GM18868 (cell line): ENCODE data around the gene HADH.
"Not testable (repeated sequence)": the region's sequence is repeated elsewhere in the genome, so short reads cannot be mapped to it uniquely, and the experiment has no call there.

Experiments
- ATAC-seq: cut with Tn5 transposase; IDR thresholded peaks from one replicate; pipeline ENCODE4 v1.9.1; 2021; ENCODE audit warnings: mild to moderate bottlenecking, moderate library complexity; ENCODE audit not compliant: unreplicated experiment

The HADH gene

GRCh38 chr4:108029731-108030130 lies 40.0 kb downstream of the HADH start:
- no peak for ATAC-seq

DNA sequence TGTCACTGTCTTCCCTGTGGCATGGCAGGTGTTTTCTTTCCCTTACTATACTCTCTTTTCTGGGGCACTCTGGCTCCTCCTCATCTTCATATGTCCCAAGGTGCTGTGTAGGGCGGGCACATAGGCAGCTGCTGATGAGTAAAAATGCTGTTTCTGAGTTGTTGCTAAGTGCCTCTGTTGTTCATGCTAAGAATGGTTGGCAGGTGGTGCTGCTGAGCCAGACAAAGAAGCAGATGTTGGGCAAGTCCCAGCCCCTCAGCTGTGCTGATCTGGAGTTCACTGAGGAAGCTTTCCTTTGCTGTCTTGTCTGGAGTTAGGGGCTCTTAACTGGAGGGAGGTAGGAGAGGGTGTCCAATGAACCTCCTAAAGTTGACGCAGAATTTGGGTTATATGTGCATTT lies 40.6 kb downstream of the HADH start:
- peak; percentile 98 for ATAC-seq

GRCh38 chr4:108031427-108032083 lies 41.9 kb downstream of the HADH start:
- no peak for ATAC-seq

DNA sequence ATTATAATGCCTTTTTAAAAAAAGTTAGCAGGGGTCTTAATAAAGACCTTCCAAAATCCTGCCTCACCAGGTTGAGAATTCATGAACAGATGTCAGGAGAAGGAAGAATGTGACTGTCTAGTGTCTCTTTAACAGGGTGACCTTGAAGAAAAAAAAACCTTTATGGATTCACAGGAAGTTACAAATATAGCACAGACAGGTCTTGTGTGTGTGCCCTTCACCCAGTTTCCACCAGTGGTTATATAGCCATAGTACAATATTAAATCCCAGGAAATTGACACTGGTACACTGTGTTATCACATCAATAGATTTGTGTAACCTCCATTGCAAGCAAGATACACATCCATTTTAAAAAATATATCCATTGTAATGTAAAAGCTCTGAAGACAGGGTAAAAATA lies 43.7 kb downstream of the HADH start:
- no peak for ATAC-seq

GRCh38 chr4:108034565-108034964 lies 44.9 kb downstream of the HADH start:
- no peak for ATAC-seq

GRCh38 chr4:108035691-108036090 lies 46.0 kb downstream of the HADH start:
- no peak for ATAC-seq

- peak; percentile 52 for ATAC-seq
Measured at GRCh38 chr4:108036213-108036612, 46.5 kb downstream of the HADH start.

- ATAC-seq, result no peak
Measured at GRCh38 chr4:108037884-108038283, 48.2 kb downstream of the HADH start.

DNA sequence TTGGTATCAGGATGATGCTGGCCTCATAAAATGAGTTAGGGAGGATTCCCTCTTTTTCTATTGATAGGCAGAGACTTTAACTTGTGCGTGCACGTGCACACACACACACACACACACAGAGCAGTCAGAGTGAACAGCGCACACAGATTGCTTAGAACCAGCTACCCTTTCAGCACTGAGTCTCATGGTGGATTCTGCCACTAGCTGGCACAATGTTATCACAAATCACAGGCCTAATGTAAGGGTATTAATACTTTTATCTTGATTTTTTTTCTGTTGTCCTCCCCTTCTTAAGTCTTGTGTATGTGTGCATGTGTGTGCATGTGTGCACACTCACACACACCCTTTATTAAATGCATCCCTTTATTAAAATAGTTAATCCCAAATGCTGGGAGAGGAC lies 53.2 kb downstream of the HADH start:
- no peak for ATAC-seq

GRCh38 chr4:108043526-108043925 lies 53.8 kb downstream of the HADH start:
- no peak for ATAC-seq

DNA sequence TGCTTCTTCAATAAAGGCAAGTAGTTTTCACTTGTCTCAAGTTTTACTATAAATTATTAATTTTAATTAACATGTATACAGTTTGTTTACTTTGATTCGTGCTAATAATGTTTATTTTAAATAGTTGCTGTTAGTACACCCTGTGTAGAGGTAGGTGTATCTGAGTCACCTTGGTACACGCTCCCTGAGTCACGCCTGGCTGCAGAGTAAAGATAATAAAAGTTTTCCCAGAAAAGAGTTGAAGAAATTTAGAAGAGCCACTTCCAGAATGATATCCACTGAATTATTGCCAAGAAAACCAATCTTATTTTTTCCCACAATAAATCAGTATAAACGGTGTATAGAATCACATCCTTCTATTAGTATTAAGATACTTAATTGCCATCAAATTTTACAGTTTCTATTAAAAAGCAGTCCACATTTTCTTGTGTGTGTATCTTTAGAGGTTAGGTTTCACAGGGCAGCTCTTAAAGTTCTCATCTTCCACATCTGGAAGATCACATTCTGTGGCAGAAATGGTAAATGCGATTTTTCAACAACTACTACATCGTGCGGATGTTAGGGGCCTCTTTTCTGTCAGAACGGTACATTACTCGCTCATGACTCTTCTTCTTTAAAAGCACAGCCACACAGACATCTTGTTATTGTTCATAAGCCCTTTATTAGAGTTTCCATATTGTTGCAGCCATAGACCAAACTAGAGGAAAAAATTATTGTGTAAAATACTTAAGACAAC lies 55.4 kb downstream of the HADH start:
- no peak for ATAC-seq

- no peak for ATAC-seq
Measured at GRCh38 chr4:108045687-108046024, 56.0 kb downstream of the HADH start.

- ATAC-seq, result no peak
Measured at GRCh38 chr4:108047199-108047598, 57.5 kb downstream of the HADH start.

- no peak for ATAC-seq
Measured at GRCh38 chr4:108048157-108048556, 58.5 kb downstream of the HADH start.

- ATAC-seq, result no peak
Measured at GRCh38 chr4:108048997-108049396, 59.3 kb downstream of the HADH start.

DNA sequence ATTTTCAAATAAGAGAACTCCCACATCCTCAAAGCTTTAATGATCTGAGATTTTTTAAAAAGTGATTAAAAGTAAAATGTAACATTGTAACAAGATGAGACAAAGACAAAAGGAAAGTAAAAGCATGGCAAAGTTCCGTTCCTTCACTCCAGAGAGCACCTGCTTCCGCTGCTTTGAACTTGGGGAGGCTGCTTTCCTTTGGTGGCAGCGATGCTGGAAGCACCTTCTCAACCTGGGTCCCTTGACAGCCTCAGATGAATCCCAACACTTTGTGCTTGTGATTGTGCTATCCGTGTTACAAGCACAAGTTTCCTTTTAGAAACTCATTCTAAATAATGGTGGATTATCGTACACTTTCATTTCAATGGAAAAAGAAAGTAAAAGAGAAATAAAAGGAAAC lies 59.7 kb downstream of the HADH start:
- no peak for ATAC-seq

- ATAC-seq, result not testable (repeated sequence)
Measured at GRCh38 chr4:108050166-108051111, 60.8 kb downstream of the HADH start.

- ATAC-seq, result no peak
Measured at GRCh38 chr4:108051343-108051742, 61.7 kb downstream of the HADH start.

DNA sequence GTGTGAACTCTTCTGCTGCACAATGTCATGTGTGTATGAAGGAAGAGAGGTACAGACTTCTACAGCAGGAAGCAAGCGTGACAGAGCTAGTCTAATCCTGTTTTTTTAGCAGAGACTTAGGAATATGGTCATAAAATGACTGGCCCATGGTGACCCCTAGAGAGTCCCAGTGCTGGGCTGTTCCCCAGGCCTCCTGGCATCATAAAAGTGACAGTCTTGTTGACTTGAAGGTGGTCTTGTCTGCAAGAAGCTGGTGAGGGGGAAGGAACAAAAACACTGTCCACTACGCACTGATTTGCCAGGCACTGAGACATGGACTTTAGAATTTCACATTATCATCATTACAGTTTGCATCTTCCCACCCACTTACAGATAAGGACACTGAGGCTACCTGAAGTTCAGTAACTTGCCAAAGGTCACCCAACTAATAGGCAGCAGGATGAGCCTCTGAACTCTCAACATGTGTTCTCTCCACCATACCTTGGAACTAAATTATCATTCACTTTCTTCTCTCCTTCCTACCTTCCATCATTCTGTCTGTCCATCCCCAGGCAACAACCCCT lies 63.0 kb downstream of the HADH start:
- ATAC-seq, result no peak

DNA sequence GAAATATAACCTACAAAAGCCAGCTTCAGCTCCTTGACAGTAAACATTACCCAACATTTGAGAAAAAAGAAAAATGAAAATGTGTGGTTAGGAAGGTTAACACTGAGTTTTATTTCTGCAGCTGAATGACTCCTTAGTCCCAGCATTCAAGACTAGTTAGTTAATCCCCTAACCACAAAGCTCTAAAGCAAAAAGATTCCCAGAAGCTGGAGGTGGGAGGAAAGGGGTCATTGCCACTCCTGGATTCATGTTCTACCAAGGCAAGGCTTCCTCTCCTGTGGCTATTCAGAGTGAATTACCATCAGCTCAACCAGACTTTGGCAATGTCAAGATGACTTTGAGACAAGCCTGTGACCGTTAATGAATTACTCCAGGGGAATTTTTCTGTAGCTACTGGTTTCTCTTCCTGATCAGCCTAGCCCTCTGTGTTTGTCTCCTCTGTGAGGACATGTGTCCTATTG lies 63.6 kb downstream of the HADH start:
- ATAC-seq, result peak; percentile 59

DNA sequence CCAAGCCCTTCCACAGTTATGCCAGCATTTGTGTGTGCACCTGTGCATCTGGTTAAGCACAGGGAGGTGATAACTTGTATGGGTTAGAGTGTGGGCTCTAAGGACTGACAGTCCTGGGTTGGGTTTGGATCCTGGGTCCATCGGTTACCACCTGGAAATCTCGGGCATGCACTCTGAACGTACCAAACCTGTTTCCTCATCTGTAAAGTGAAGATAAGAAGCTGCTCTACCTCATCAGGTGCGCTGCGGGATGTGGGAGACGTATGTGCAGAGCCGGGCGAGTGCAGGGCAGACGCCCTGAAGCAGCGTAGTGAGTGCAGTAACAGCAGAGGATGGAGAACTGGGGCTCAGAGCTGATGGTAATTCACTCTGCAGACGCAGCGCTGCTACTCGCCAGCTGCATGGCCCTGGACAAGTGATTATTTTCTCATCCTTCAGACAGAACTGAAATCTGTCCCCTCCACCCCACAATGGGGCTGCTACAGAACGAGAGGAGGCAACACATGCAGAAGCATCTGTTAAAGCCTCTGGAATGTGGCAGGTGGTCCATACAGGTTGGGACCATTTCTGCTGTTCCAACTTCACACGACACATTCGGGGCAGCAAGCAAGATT lies 64.4 kb downstream of the HADH start:
- ATAC-seq, result no peak
